NCI-H510A treated with DMSO at 0.1 percent for 48 hours (cell line): ENCODE measurements around the gene HSPB1.
"Not testable (repeated sequence)": the region's sequence is repeated elsewhere in the genome, so short reads cannot be mapped to it uniquely, and the experiment has no call there.

Experiments
- DNase-seq: peaks from one replicate; lab custom pipeline; 2025; lab: John Stamatoyannopoulos, UW

HSPB1 gene

DNA sequence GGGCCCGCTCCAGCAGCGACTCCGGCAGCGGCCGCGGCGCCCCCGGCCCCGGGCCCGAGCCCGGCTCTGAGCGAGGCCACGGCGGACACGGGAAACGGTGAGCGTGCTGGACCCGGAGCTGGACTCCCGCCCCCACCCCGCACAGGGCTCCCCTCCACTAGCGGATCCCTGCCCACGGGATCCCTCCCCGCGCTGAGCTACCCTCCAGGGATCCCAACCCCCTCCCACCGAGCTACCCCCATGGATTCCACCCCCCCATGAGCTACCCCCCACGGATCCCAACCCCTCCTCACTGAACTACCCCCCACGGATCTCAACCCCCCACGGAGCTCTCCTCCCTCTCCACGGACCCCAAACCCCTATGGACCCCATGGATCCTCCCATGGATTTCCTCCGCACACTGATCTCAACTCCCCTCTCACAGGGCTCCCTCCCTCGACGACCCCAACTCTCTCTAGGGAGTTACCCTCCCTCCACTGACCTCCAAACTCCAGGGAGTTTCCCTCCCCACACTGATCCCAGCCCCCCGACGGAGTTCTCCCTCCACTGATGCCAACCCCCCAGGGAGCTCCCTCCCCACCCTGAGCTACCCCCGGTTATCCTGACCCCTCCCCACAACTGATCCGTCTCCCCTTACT is 20.6 kb upstream of the HSPB1 start:
- DNase-seq: no peak

DNA sequence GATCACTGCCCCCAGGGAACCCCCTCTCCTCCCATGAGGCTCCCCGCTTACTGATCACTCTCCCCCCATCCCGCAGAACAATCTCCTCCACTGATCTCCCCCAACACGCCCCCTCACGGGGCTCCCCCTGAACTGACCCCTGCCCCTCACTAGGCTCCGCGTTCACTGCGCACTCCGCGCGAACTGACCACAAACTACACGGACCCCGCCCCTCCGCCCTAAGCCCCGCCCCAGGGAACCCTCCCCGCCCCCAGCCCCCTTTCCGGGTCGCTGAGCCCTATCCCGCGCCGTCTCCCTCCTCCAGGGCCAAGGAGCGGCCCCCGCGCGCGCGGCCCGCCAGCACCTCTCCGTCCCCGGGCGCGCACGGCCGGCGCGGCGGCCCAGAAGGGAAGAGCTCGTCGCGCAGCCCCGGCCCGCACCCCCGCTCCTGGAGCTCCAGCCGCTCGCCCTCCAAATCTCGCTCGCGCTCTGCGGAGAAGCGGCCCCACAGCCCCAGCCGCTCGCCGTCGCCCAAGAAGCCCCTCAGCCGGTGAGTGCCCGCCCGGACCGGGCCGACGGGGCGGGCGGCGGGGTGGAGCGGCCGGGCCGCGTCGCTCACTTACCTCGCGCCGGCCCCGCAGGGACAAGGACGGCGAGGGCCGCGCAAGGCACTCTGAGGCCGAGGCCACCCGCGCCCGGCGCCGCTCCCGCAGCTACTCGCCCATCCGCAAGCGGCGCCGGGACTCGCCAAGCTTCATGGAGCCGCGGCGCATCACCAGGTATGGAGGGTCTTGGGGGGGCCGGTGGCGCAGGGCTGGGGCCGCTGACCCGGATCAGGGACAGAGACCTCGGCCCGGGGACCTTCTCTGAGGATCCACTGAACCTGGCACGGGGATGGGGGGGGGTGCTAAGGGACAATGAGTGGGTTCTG is 19.9 kb upstream of the HSPB1 start:
- DNase-seq: no peak

DNA sequence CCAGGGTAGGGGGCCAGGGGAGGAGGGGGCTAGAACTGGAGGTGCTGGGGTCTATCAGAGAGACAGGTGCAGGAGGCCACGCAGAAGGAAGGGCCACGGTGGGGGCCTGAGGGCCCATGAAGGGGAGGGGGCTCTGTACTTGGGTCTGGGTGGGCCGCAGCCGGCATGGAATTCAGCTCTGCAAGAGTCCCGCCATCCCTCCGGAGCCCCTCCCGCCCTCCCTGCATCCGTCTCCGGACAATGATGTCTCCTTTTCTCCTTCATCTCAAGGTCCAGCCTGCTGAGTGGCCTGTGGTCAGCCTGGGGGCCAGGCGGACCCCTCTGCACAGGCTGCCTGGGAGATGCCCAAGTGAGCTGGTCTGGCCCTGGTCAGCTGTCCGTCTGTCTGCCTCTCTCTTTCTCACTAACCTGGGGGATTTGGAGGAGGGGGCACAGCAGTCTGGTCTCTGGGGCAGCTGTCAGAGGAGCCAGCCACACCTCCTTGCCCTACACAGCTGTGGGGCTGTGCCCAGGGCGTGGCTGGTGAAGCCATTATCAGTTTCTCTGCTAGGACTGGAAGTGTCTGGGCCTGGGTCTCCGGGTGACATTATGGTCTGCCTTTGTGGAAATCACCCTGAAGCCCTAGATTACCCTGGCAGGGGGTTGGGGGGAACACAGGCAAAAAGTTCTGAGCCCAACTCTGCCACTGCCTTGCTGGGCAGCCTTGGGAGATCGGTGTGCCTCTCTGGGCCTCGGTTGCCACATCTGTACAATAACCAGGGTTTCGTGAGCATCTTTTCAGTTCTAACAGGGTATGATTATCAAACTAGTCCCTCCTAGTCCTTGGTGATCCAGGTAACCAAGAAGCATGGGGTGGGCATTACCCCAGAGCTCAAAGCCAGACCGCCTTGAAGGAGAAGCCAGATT is 19.0 kb upstream of the HSPB1 start:
- DNase-seq: no peak

DNA sequence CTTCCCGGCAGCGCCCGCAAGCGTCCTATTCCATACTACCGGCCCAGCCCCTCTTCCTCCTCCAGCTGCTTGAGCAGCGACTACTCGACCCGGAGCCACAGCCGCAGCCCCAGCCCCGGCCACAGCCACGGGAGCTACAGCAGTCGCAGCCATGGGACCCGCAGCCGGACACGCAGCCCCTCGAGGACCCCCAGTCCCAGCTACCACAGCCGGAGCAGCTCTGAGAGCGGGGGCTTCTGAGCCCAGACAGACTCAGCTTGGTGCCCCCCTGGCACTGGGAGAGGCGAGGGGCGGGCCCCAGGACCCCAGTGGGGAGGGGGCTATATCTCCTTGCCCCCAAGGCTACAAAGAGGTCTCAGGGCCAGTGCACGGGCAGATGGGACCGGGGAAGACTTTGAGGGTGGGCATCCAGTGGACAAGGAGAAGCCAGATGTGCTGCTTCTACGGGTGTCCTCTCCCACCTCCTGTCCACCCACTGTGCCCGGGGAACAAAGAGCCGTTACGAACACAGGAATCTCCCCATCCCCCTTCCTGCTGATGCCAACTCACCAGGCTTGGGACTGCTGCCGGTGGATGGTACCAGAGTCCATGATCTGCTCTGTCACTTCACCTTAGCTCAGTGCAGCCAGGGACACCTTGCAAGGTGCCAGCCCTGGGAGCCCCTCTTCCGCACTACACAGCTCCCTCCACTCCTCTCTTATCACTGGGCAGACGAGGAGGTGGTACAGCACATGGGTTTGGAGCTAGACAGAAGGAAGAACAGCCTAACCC is 16.7 kb upstream of the HSPB1 start:
- no peak for DNase-seq

DNA sequence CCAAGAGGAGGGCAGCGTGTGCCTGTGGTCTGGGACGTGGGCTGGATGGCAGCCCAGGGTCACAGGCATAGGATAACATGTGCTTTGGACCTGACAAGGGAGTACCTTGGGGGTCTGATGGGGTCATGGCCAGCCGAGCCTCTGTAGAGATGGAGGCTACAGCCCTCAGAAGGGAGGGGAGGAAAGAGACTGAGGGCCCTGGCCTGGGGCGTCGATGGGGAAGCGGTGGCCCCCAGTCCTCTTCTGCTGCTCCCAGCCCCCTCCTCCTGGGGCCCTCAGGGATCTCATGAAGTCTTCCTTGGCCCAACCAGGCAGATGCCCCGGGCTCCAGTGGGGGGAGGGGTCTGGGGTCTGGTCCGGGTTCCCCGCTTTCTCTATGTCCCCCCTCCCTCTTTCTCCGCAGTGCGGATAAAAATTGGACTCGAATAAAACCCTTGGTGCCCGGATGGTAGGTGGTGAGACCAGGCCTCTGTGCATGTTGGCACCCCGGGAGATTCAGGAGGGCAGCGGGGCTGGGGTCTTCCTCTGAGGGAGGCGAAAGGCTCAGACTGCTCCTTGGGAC is 15.6 kb upstream of the HSPB1 start:
- DNase-seq: no peak

DNA sequence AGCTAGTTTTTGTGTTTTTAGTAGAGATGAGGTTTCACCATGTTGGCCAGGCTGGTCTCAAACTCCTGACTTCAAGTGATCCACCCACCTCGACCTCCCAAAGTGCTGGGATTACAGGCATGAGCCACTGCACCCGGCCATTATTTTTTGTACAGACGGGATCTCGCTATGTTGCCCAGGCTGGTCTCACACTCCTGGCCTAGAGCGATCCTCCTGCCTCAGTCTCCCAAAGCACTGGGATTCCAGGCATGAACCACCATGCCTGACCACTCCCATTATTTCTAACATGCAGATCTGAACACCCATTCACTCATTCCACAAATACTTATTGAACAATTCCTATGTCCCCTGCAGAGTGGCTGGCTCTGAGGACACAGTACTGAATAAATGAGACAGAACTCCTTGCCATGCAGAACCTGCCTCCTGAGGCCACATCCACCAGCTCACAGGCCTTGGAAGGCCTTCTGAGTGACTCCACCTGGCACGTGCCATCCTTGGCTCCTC is 11.6 kb upstream of the HSPB1 start:
- not testable (repeated sequence) for DNase-seq

DNA sequence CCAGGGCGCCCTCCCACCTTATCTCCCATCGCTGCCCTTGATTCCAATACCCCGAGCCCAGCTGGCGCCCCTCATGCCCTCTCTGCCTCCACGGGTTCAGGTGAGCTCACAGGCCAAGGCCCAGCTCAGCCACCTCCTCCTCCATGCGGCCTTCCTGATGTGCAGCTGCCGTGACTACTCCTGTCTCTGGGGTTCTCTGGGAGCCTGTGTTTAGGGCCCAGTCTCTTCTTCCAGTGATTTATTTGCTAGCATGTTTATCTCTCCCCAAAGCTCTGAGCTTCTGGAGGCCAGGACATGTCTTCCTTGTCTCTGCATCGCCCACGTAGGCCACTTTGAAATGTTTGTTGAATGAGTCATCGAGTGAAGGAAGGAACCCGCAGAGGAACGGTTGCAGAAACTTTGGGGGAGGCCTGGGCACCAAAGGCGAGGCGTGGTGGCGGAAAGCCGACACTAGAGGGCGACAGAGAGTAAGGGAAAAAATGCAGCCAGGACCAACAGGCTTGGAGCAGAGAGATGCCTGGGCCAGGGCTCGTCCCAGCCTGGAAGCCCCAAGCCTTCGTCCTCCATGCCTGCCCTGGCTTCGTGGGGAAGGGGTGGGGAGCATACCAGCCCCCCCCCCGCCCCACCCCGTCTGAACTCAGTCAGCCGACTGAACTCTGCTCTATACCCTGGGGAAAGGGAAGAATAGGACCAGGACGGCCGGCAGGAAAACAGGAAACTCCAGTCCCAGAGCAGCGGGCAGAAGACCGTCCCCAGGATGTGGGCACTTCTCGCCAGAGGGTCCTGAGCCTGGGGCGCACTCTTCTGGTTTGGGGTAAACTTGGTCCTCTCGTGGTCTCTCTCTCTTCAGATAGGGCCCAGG is 10.9 kb upstream of the HSPB1 start:
- DNase-seq: peak; percentile 50

DNA sequence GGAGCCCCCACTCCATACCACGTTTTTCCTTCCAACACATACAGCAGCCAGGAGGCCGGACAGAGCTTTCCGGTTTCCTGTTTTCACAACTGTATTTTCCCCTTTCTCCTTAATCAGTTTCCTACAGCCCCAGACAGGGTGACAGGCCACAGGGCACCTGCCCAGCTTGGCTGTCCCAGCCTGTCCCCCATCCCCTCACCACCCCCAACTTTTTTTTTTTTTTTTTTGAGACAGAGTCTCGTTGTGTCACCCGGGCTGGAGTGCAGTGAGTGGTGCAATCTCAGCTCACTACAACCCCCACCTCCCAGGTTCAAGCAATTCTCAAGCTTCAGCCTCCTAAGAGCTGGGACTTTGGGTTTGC is 10.3 kb upstream of the HSPB1 start:
- no peak for DNase-seq

DNA sequence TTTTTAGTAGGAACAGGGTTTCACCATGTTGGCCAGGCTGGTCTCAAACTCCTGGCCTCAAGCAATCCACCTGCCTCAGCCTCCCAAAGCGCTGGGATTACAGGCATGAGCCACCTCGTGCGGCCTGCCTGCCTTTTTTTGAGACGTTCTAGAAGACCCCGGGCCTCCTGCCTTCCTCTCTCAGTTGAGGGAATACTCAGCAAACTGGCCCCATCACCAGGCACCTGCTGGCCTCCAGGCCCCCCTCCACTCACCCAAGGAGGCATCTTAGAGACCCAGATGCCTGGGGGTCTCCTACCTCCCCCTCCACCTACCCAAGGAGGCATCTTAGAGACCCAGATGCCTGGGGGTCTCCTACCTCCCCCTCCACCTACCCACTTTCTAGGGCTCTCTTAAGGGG is 9.6 kb upstream of the HSPB1 start:
- not testable (repeated sequence) for DNase-seq

DNA sequence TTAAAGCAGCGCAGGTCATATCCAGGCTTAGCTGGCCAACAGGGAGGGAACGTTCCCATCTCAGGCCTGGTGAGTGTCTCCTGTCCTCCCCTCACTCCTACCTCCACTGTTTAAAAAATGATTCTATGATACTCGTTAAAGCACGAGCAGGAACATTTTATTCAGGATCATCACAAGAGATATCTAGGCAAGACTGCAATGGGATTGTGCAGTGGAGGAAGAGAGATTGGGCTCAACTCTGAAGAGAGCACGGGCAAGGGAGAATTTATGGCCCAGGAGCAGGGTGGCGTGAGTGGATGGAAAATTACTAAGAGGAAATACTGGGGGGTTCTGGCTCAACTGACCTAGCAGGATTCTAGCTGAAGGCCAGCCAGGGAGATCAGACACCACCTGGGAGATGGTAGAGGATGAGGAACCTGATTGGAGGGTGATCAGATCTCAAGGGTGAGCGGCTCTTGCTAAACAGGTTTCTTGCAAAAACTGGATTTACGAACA is 9.0 kb upstream of the HSPB1 start:
- no peak for DNase-seq

DNA sequence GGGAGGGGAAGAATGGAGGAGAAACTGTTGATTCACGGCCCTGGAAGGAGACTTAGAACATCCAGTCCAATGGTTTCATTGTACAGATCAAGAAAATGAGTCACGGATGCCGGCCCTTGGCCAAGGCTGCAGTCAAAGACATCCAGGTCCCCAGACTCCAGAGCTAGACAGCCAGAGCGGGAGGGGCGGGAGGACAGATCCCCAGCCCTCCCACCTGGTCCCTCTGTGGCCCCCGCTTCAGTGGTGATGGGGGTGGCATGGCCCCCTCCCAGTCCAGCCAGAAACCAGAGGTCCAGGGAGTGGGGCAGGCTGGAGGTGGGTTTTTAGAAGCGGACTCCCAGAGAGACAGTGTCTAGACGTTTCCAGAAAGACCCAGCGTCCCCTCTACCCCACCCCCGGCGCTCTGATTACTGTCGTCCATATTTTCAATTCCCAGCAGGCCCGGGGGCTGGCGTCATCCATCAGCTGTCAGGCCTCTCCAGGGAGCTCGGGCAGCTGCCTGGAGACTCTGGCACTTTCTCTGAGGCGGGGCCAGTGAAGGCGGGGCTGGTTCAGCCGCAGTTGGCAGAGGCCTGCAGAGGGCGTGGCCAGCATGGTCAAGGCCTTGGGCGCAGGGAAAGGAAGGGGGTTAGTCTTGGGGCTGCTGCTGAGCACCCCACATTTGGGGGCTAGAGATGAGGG is 8.0 kb upstream of the HSPB1 start:
- peak; percentile 51 for DNase-seq

DNA sequence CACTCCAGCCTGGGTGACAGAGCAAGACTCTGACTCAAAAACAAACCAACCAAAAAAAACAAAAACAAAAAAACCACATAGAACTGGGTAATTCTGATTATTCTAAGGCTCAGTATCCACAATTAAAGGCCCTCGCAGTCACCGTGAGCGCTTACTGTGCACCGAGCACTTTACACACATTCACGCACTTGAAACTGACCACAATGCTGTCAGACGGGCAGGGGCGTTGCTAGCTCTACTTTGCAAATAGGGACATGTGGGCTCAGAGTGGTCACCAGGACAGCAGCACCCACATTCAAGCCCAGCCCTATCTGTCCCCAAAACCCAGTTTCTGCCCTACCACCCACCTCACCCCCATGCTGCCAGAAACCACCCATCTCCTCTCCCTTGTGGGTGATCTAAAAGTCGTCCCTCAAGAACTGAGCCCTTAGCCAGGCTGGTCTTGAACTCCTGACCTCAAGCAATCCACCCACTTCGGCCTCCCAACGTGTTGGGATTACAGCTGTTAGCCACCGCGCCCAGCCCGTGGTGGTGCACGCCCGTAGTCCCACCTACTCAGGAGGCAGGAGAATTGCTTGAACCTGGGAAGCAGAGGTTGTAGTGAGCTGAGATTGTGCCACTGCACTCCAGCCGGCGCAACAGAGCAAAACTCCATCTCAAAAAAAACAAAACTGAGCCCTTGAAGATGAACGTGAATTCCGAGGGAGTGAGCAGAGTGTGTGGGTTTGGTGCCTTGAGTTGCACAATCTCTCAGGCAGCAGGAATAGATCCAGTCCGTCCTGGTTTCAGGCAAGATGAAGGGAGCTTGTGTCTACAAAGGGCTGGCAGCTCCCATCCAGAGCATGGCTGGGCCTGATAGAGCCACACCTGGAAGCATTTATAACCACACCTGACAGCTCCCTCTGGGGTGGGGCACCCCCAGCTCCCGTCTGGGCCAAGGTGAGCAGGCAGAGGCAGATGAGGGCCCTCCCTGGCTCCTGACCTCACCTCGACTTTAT is 5.4 kb upstream of the HSPB1 start:
- DNase-seq: peak; percentile 25

DNA sequence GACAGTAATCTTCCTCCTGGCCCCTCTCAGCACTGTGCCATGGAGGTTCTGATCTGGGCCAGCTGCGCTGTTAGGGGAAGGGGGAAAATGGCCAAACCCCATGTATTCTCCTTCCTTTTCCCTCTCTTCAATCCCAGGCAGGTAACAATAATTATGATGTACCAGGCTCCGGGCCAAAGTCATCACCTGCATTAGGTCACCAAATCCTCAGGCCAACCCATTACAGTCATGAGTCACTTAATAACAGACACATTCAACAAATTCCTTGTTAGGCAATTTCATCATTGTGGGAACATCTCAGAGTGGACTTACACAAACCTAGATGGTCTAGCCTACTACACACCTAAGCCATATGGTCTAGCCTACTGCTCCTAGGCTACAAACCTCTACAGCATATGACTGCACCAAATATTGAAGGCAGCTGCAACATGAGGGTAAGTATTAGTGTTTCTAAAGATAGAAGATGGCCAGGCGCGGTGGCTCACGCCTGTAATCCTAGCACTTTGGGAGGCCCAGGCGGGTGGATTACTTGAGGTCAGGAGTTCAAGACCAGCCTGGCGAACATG is 2.2 kb upstream of the HSPB1 start:
- no peak for DNase-seq

DNA sequence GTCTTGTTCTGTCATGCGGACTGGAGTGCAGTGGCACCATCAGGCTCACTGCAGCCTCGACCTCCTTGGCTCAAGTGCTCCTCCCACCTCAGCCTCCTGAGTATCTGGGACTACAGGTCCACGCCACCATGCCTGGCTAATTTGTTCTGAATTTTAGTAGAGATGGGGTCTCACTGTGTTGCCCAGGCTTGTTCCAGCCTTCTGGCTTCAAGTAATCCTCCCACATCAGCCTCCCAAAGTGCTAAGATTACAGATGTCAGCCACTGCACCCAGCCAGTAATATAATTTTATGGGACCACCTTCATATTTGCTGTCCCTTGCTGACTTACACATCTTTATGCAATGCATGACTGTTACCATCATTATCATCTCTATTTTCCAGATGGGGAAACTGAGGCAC is 1.5 kb upstream of the HSPB1 start:
- no peak for DNase-seq

DNA sequence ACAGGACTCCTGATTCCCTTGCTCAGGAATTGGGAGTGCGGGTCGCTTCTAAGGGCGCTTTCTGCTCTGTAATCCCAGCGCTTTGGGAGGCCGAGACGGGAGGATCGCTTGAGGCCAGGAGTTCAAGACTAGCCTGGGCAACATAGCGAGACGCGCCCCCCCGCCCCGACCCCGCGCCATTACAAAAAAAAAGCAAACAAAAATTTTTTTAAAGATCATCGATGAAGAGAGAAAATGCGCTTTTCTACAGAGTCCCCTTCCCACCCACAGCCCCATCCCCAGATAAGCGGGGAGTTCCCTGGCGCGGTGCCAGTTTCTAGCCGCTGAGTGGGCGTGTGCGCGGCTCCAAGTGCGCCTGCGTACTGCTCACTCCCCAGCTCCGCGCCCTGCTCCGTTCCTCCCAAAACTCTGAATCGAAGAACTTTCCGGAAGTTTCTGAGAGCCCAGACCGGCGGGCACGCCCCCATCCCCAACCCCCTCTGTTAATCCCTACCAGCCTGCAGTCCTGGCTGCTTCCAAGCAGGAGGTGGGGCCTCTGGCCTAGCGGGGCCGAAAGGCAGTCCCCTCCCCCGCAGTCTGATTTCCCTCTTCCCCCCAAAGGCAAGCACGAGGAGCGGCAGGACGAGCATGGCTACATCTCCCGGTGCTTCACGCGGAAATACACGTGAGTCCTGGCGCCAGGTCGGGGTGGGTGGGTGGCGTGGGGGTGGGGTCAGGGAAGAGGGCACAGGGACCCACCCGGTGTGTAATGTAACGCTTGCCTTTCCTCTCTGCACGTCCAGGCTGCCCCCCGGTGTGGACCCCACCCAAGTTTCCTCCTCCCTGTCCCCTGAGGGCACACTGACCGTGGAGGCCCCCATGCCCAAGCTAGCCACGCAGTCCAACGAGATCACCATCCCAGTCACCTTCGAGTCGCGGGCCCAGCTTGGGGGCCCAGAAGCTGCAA is 1.0 kb downstream of the HSPB1 start:
- DNase-seq: peak; percentile 61

DNA sequence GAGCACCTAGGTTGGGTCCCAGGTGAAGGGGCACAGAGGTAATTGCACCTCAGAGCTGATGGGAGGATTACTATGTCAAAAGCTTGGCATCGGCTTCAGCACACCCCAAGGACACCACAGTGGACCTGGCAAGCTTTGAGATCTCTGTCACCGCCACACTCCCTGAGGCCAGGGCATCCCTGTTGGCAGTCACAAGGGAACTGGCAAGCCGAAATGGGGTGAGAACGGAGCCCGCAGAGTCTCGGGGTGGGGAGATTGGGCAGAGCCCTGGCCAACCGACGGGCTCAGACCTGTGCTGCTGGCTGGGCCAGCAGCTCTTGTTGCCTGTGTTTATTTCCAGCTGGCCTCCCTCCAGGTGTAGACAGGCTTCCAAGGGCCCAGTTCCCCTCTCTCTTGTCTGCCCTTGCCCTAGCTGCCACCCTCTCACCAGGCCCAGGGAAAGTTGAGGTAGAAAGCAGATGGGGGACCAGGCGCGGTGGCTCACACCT is 2.5 kb downstream of the HSPB1 start:
- DNase-seq: no peak

DNA sequence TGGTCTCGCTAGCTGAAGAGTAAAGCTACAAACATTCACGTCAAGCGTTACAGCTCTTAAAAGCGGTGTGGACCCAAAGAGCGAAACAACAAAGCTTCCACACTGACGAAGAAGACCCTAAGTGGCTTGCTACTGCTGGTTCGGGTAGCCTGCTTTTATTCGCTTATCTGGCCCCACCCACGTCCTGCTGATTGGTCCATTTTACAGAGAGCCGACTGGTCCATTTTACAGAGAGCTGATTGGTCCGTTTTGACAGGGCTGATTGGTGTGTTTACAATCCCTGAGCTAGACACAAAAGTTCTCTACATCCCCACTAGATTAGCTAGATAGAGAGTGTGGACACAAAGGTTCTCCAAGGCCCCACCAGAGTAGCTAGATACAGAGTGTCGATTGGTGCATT is 6.4 kb downstream of the HSPB1 start:
- DNase-seq: not testable (repeated sequence)
